ENCODE results near the gene NRDC.

GRCh38 chr1:51740652-51741051, 137.9 kb downstream of the NRDC start:
- TF ChIP-seq CTCF (IDR thresholded peaks at IDR 0.05) (no peak), POLR2A (IDR thresholded peaks at IDR 0.05) (no peak)
